CD8-positive, alpha-beta memory T cell (primary cell): ENCODE measurements around the gene SNX18. TPM values are rescaled to one million over a fixed set of nuclear protein-coding genes. Genes with fewer than 3 reads are reported as not detected.

ENCODE experiments used
- CTCF ChIA-PET: fragments of 350-600 bp; sonication (Branson Sonifier 250); formaldehyde crosslinking; loops from one replicate; lab custom pipeline; 2021; ENCODE audit warnings: antibody characterized with exemption; lab: Charles Lee
- POLR2A ChIA-PET: fragments of 350-600 bp; sonication (Branson Sonifier 250); formaldehyde crosslinking; loops from one replicate; lab custom pipeline; 2021; ENCODE audit warnings: antibody characterized with exemption; lab: Charles Lee
- DNase-seq, 5 donors: peaks; one replicate each; pipeline versions ENCODE4 v3.0.0 to v3.0.0-alpha.2; 2020 to 2022; ENCODE audit warnings: mixed read lengths in 1 of 5
- H3K27ac ChIP-seq: one replicate; pipeline ENCODE4 v1.7.0; 2013; ENCODE audit warnings: low read depth, mild to moderate bottlenecking, low read length, moderate library complexity
- H3K27me3 ChIP-seq: 2 replicates; pipeline ENCODE4 v1.7.0; 2013; ENCODE audit warnings: low read length, mild to moderate bottlenecking; ENCODE audit not compliant: insufficient read depth, poor library complexity, severe bottlenecking
- H3K36me3 ChIP-seq: 2 replicates; pipeline ENCODE4 v1.7.0; 2013; ENCODE audit warnings: mild to moderate bottlenecking, low read length, moderate library complexity; ENCODE audit not compliant: insufficient read depth
- H3K4me1 ChIP-seq: 2 replicates; pipeline ENCODE4 v1.7.0; 2013; ENCODE audit warnings: mild to moderate bottlenecking, low read length, moderate library complexity; ENCODE audit not compliant: insufficient read depth
- H3K4me3 ChIP-seq: 2 replicates; pipeline ENCODE4 v1.7.0; 2013; ENCODE audit warnings: mild to moderate bottlenecking, low read length
- H3K9me3 ChIP-seq: 2 replicates; pipeline ENCODE4 v1.7.0; 2013; ENCODE audit warnings: mild to moderate bottlenecking, low read length
- H3K27ac Mint-ChIP-seq, 8 donors: one replicate each; pipeline ENCODE4 v1.8.0; 2020 to 2021; ENCODE audit warnings: mixed read lengths in 8 of 8, mild to moderate bottlenecking in 6 of 8, inconsistent platforms in 3 of 8, moderate library complexity in 3 of 8
- H3K27me3 Mint-ChIP-seq, 2 donors: one replicate each; pipeline ENCODE4 v1.8.0; 2020 to 2021; ENCODE audit warnings: mixed read lengths in 2 of 2, mild to moderate bottlenecking in 1 of 2, moderate library complexity in 1 of 2
- H3K36me3 Mint-ChIP-seq, 3 donors: one replicate each; pipeline ENCODE4 v1.8.0; 2020 to 2021; ENCODE audit warnings: mixed read lengths in 3 of 3, inconsistent platforms in 1 of 3, mild to moderate bottlenecking in 1 of 3
- H3K4me1 Mint-ChIP-seq, 3 donors: one replicate each; pipeline ENCODE4 v1.8.0; 2020 to 2021; ENCODE audit warnings: mixed read lengths in 3 of 3, inconsistent platforms in 1 of 3, mild to moderate bottlenecking in 1 of 3
- H3K4me3 Mint-ChIP-seq, 7 donors: one replicate each; pipeline ENCODE4 v1.8.0; 2020 to 2021; ENCODE audit warnings: mixed read lengths in 7 of 7, mild to moderate bottlenecking in 6 of 7, moderate library complexity in 4 of 7, inconsistent platforms in 2 of 7
- H3K9me3 Mint-ChIP-seq, 5 donors: one replicate each; pipeline ENCODE4 v1.8.0; 2020 to 2022; ENCODE audit warnings: mixed read lengths in 5 of 5, mild to moderate bottlenecking in 3 of 5, moderate library complexity in 2 of 5, inconsistent platforms in 1 of 5
- polyA plus RNA-seq: library from polyadenylated mRNA; unstranded; fragments of 300-500 nt; fragmentation: Illumina TruSeq; gene quantifications from one replicate; pipeline ENCODE4 v1.2.3, GENCODE V29; 2021
- total RNA-seq, 2 experiments: library from RNA; stranded (reverse); gene quantifications; one replicate each; pipeline ENCODE4 v1.2.3, GENCODE V29; 2021

SNX18 gene
- total and polyA plus RNA-seq, 3 experiments from 2014 or later = 3.8 to 23.9 (median 21.5) TPM

GRCh38 chr5:54556141-54556540, 38.6 kb downstream of the SNX18 start:
- H3K4me1 Mint-ChIP-seq = no peaks in the 10 kb centered on the region
- H3K27ac Mint-ChIP-seq = no peak overlapping the region
- Histone ChIP-seq H3K27ac (no peak overlapping the region), H3K4me3 (no peak overlapping the region), H3K27me3 (no peaks in the 10 kb centered on the region), H3K4me1 (no peaks in the 10 kb centered on the region), H3K9me3 (no peaks in the 10 kb centered on the region), H3K36me3 (no peaks in the 10 kb centered on the region)
- no peak overlapping the region for H3K4me3 Mint-ChIP-seq
- peaks cover 0 to 1% (median 0%) of the 10 kb centered on the region in 5 donors for H3K9me3 Mint-ChIP-seq
- ChIA-PET POLR2A (no interaction called here), CTCF (no interaction called here)
- peaks cover 6 to 16% (median 8%) of the 10 kb centered on the region in 3 donors for H3K36me3 Mint-ChIP-seq
- no peaks in the 10 kb centered on the region for H3K27me3 Mint-ChIP-seq
- DNase-seq = no peak

DNA sequence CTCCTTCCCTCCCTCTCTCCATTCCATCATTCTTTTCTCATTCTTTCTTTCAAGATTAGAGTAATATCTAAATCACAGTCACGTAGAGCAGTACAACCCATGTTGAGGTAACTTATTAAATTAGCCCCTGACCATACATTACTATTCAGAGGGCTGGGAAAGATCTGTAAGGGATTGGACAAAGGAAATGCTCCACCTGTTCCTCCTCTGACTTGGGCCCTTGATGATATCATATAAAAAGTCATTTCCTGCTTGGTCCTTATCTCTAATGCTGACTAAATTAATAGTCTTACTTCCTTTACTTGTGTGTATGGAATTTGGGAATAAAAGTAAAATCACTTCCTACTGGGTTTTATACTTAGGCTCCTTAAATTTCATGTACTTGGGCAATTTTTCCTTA, 40.8 kb downstream of the SNX18 start:
- no peak overlapping the region for H3K4me3 Mint-ChIP-seq
- Histone ChIP-seq H3K4me3 (no peak overlapping the region), H3K27me3 (no peaks in the 10 kb centered on the region), H3K4me1 (no peaks in the 10 kb centered on the region), H3K36me3 (no peaks in the 10 kb centered on the region), H3K9me3 (no peaks in the 10 kb centered on the region), H3K27ac (no peak overlapping the region)
- CTCF ChIA-PET = interaction anchor here (1.0 kb wide), 1 partner anchor 41 kb away, joined by 4 read pairs; the partner anchor contains the start of gene SNX18
- POLR2A ChIA-PET = no interaction called here
- DNase-seq = no peak
- no peaks in the 10 kb centered on the region for H3K4me1 Mint-ChIP-seq
- peaks cover 0 to 9% (median 1%) of the 10 kb centered on the region in 3 donors for H3K36me3 Mint-ChIP-seq
- H3K9me3 Mint-ChIP-seq = peaks cover 0 to 1% (median 0%) of the 10 kb centered on the region in 5 donors
- no peak overlapping the region for H3K27ac Mint-ChIP-seq
- H3K27me3 Mint-ChIP-seq = no peaks in the 10 kb centered on the region

GRCh38 chr5:54561651-54562050, 44.1 kb downstream of the SNX18 start:
- ChIA-PET CTCF (no interaction called here), POLR2A (no interaction called here)
- no peaks in the 10 kb centered on the region for H3K27me3 ChIP-seq
- no peaks in the 10 kb centered on the region for H3K27me3 Mint-ChIP-seq
- no peak for DNase-seq
- no peaks in the 10 kb centered on the region for H3K4me1 Mint-ChIP-seq
- H3K4me3 ChIP-seq = no peak overlapping the region
- peaks cover 0 to 5% (median 0%) of the 10 kb centered on the region in 3 donors for H3K36me3 Mint-ChIP-seq
- peaks cover 0 to 1% (median 0%) of the 10 kb centered on the region in 5 donors for H3K9me3 Mint-ChIP-seq
- no peaks in the 10 kb centered on the region for H3K9me3 ChIP-seq
- H3K36me3 ChIP-seq = no peaks in the 10 kb centered on the region
- no peak overlapping the region for H3K27ac ChIP-seq
- H3K4me1 ChIP-seq = no peaks in the 10 kb centered on the region
- no peak overlapping the region for H3K27ac Mint-ChIP-seq
- no peak overlapping the region for H3K4me3 Mint-ChIP-seq

DNA sequence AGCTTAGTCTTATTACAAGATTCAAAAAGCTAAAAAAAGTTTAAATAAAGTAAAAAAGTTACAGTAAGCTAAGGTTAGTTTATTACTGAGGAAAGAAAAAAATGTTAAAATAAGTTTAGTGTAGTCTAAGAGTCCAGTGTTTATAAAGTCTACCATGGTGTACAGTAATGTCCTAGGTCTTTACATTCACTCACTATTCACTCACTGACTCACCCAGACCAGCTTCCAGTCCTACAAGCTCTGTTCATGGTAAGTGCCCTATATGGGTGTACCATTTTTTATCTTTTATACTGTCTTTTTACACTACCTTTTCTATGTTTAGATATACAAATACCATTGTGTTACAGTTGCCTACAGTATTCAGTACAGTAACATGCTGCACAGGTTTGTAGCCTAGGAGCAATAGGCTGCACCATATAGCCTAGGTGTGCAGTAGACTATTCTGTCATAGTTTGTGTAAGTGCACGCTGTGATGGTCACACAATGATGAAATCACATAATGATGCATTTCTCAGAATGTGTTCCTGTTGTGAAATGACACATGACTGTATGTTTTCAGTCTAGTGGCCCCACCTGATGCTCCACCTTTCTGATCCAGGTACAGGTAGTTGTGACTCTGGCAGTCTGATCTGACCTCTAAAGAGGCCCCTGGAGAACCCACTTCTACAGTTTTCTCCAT, 45.7 kb downstream of the SNX18 start:
- no peak overlapping the region for H3K27ac ChIP-seq
- CTCF ChIA-PET = interaction anchor here (0.9 kb wide), 1 partner anchor 16 kb away, joined by 4 read pairs; no protein-coding TSS in a partner anchor
- H3K27ac Mint-ChIP-seq = peak overlapping the region in 1 of 8 donors; percentile 17
- H3K4me1 ChIP-seq = no peaks in the 10 kb centered on the region
- no peaks in the 10 kb centered on the region for H3K36me3 ChIP-seq
- H3K9me3 Mint-ChIP-seq = peaks cover 0 to 1% (median 0%) of the 10 kb centered on the region in 5 donors
- no peaks in the 10 kb centered on the region for H3K9me3 ChIP-seq
- peaks cover 0 to 1% of the 10 kb centered on the region in 2 donors for H3K27me3 Mint-ChIP-seq
- no peaks in the 10 kb centered on the region for H3K27me3 ChIP-seq
- no peaks in the 10 kb centered on the region for H3K4me1 Mint-ChIP-seq
- no peak for DNase-seq
- no peak overlapping the region for H3K4me3 Mint-ChIP-seq
- peaks cover 0 to 5% (median 0%) of the 10 kb centered on the region in 3 donors for H3K36me3 Mint-ChIP-seq
- POLR2A ChIA-PET = no interaction called here
- no peak overlapping the region for H3K4me3 ChIP-seq

DNA sequence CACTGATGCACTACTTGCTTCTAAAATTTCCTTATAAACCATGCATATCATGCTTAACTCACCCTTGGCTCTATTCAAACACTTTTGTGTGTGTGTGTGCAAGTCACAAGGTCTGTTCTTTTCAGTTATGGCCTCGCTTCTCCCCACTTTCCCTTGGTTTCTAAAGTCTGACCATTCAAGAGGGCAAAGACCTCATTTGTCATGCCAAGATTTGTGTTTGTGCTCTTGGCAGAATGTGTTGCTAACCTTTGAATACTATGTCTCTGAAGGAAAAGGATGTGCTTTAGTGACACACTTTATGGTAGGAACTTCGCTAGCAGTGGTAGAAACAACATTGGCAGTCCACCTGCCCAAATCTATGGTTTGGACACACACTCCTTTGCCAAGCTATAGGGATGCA, 50.4 kb downstream of the SNX18 start:
- POLR2A ChIA-PET = interaction anchor here (0.7 kb wide), 1 partner anchor 82 kb away, joined by 4 read pairs; no protein-coding TSS in a partner anchor
- no peak for DNase-seq
- Histone ChIP-seq H3K27me3 (no peaks in the 10 kb centered on the region), H3K4me1 (no peaks in the 10 kb centered on the region), H3K9me3 (no peaks in the 10 kb centered on the region), H3K36me3 (no peaks in the 10 kb centered on the region), H3K27ac (no peak overlapping the region), H3K4me3 (no peak overlapping the region)
- H3K36me3 Mint-ChIP-seq = peaks cover 0 to 3% (median 0%) of the 10 kb centered on the region in 3 donors
- CTCF ChIA-PET = no interaction called here
- no peaks in the 10 kb centered on the region for H3K9me3 Mint-ChIP-seq
- H3K27ac Mint-ChIP-seq = peak overlapping the region in 1 of 8 donors; percentile 55
- H3K27me3 Mint-ChIP-seq = peaks cover 0 to 1% of the 10 kb centered on the region in 2 donors
- H3K4me3 Mint-ChIP-seq = no peak overlapping the region
- no peaks in the 10 kb centered on the region for H3K4me1 Mint-ChIP-seq

- Histone ChIP-seq H3K4me3 (no peak overlapping the region), H3K27me3 (no peaks in the 10 kb centered on the region), H3K36me3 (no peaks in the 10 kb centered on the region), H3K27ac (no peak overlapping the region), H3K9me3 (no peaks in the 10 kb centered on the region), H3K4me1 (peaks cover 10% of the 10 kb centered on the region)
- H3K36me3 Mint-ChIP-seq = peaks cover 0 to 4% (median 3%) of the 10 kb centered on the region in 3 donors
- no peaks in the 10 kb centered on the region for H3K9me3 Mint-ChIP-seq
- no peak for DNase-seq
- POLR2A ChIA-PET = no interaction called here
- peaks cover 14 to 21% (median 17%) of the 10 kb centered on the region in 3 donors for H3K4me1 Mint-ChIP-seq
- H3K27me3 Mint-ChIP-seq = peaks cover 0 to 1% of the 10 kb centered on the region in 2 donors
- no peak overlapping the region for H3K4me3 Mint-ChIP-seq
- no peak overlapping the region for H3K27ac Mint-ChIP-seq
- CTCF ChIA-PET = no interaction called here
Measured at GRCh38 chr5:54570916-54571315, 53.4 kb downstream of the SNX18 start.

DNA sequence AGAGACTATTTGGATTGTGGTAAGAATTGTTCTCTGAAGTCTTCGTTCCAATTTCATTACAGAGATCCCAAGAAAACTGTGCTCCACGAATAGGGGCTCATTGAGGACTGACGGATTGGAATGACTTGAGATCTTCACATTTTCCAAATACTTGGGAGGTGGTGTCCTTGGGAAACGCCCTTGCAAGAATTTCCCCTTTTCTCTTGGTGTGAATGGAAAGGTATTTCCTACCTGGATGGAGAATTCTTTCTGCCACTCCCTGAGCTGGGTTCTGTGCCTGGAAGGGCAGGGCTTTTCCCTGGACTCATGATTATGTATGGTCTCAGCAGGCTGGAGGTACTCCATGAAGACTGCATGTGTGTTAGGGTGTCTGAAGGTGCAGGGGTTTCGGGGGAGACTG, 53.9 kb downstream of the SNX18 start:
- Histone ChIP-seq H3K36me3 (no peaks in the 10 kb centered on the region), H3K4me3 (no peak overlapping the region), H3K27me3 (no peaks in the 10 kb centered on the region), H3K27ac (no peak overlapping the region), H3K4me1 (peaks cover 10% of the 10 kb centered on the region), H3K9me3 (no peaks in the 10 kb centered on the region)
- peaks cover 0 to 4% (median 3%) of the 10 kb centered on the region in 3 donors for H3K36me3 Mint-ChIP-seq
- ChIA-PET POLR2A (no interaction called here), CTCF (no interaction called here)
- no peak for DNase-seq
- H3K4me1 Mint-ChIP-seq = peaks cover 16 to 21% (median 17%) of the 10 kb centered on the region in 3 donors
- no peaks in the 10 kb centered on the region for H3K9me3 Mint-ChIP-seq
- H3K27ac Mint-ChIP-seq = no peak overlapping the region
- no peak overlapping the region for H3K4me3 Mint-ChIP-seq
- H3K27me3 Mint-ChIP-seq = peaks cover 0 to 5% of the 10 kb centered on the region in 2 donors

DNA sequence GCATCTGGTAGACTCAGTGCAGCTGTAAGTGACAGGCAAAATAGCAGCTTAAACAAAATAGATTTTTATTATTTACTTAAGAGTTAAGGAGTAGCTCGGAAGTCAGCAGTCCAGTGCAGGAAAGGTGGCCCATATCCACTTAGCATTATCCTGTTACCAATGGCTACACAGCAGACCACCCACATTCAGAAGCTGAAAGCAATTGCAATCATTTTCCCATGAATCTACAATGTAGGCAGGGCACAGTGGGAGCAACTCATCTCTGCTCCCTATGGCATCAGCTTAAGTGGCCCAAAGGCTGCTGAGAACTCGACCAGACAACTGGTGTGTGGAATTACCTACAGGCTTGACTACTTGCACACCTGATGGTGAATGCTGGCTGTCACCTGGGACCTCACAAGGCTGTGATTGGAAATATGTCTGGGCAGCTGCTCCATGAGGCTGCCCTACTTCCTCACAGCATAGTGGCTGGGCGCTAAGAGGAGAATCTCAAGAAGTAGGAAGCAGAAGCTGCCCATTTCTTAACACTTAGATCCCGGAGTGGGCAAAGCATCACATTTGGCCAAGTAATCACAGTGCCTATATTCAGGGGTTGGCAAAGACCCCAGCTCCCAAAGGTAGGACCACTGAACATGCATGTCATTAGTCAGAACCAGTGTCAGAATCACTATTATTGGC, 56.4 kb downstream of the SNX18 start:
- no peaks in the 10 kb centered on the region for H3K36me3 ChIP-seq
- no peak overlapping the region for H3K27ac ChIP-seq
- CTCF ChIA-PET = no interaction called here
- no peak for DNase-seq
- peak overlapping the region in 1 of 8 donors; percentile 58 for H3K27ac Mint-ChIP-seq
- peaks cover 16 to 21% (median 17%) of the 10 kb centered on the region in 3 donors for H3K4me1 Mint-ChIP-seq
- H3K36me3 Mint-ChIP-seq = peaks cover 0 to 4% (median 3%) of the 10 kb centered on the region in 3 donors
- H3K9me3 ChIP-seq = no peaks in the 10 kb centered on the region
- peaks cover 10% of the 10 kb centered on the region for H3K4me1 ChIP-seq
- POLR2A ChIA-PET = interaction anchor here (0.5 kb wide), 1 partner anchor 86 kb away, joined by 3 read pairs; no protein-coding TSS in a partner anchor
- H3K4me3 Mint-ChIP-seq = no peak overlapping the region
- no peaks in the 10 kb centered on the region for H3K9me3 Mint-ChIP-seq
- H3K27me3 ChIP-seq = no peaks in the 10 kb centered on the region
- H3K27me3 Mint-ChIP-seq = peaks cover 0 to 5% of the 10 kb centered on the region in 2 donors
- no peak overlapping the region for H3K4me3 ChIP-seq
